Measurements from ENCODE around the gene COL23A1. TPM values are rescaled to one million over a fixed set of nuclear protein-coding genes. Genes with fewer than 3 reads are reported as not detected.

Gene COL23A1
- total and polyA plus RNA-seq, 2 donors (not counting 1 experiment from before 2014, with no cell fraction given), result 0.20 TPM; not detected in 1

DNA sequence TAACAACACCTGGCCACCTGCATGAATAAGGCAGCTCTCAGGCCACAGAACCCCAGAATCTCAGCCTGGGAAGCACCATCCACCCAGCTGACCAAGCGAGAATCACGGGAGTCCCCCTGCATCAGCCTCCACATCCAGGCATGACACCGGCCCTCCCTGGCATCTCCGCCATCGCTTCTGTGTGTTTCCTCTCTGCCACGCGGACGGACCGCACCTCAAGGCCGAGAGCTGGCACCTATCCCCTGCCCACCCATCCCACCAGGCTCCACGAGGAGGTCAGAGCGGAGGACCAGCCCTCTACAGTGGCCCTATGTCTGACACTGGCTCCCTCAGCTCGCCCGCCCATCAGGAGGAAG, 134.7 kb downstream of the COL23A1 start:
- ChIA-PET POLR2A (no interaction called here), CTCF (no interaction called here)

DNA sequence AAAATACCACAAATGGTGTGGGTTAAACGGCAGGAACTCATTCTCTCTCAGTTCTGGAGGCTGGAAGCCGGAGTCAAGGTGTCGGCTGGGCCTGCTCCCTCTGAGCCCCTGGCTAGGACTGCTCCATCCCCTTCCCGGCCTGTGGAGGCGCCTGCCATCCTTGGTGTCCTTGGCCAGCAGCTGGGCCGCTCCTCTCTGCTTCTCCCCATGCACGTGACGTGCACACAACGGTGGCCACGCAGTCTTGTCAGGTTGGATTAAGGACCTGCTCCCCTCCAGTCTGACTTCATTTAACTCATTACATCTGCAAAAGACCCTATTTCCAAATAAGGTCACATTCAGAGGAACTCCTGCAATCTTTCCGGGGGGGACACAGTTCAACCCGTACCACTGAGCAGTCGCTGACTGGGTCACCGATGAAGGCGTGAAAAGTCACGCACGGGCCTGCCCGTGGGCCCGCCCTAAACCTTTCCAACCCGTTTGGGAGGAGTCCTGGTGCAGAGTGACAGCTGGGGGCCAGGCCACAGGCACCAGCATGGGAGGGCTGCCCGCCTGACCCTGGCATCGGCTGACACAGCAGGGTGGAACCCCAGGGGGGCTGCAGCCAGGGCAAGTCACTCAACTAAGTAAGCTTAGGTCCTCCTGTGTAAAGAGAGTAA, 135.2 kb downstream of the COL23A1 start:
- ChIA-PET CTCF (no interaction called here), POLR2A (no interaction called here)
- intact Hi-C loops (cut with micrococcal nuclease), result no loop called here
- DNase-seq, result no peak
- Histone ChIP-seq H3K4me2 (replicated peaks; ENCODE audit: low read depth, low read length, poor library complexity, severe bottlenecking) (no peak overlapping the region), H3K27me3 (replicated peaks in 1 of 4; ENCODE audit: control extremely low read depth in 1 of 4, control insufficient read depth in 3 of 4, insufficient read depth in 4 of 4, low read length in 3 of 4) (peaks cover 0 to 8% (median 2%) of the 10 kb centered on the region in 4 experiments), H3K4me3 (ENCODE audit: control extremely low read depth in 1 of 5, extremely low read depth in 1 of 5, insufficient read depth in 1 of 5, low read depth in 2 of 5, low read length in 4 of 5) (no peak overlapping the region), H3K27ac (ENCODE audit: low read length in 2 of 2) (no peak overlapping the region), H3K36me3 (replicated peaks in 1 of 2; ENCODE audit: control extremely low read depth in 1 of 2, control insufficient read depth in 1 of 2, extremely low read depth in 1 of 2, insufficient read depth in 2 of 2, low read length in 1 of 2) (no peaks in the 10 kb centered on the region), H3K9me3 (ENCODE audit: control extremely low read depth in 1 of 3, control insufficient read depth in 2 of 3, insufficient read depth in 1 of 3, low read length in 2 of 3) (no peaks in the 10 kb centered on the region), H3K79me2 (ENCODE audit: control insufficient read depth, insufficient read depth, low read length) (no peaks in the 10 kb centered on the region), H3K4me1 (ENCODE audit: control insufficient read depth in 2 of 2, insufficient read depth in 2 of 2, low read length in 2 of 2) (no peaks in the 10 kb centered on the region), H2AFZ (ENCODE audit: insufficient read depth, low read depth, low read length, poor library complexity, severe bottlenecking) (no peak overlapping the region), H4K20me1 (ENCODE audit: control insufficient read depth, insufficient read depth, low read length, poor library complexity, severe bottlenecking) (no peaks in the 10 kb centered on the region), H3K9ac (ENCODE audit: low read length) (no peak overlapping the region)
- WGBS (ENCODE audit: insufficient coverage), result 93% methylated on average over 22 of the region's 22 CpGs
- TF ChIP-seq EZH2 (IDR thresholded peaks at IDR 0.05; ENCODE audit: borderline replicate concordance, insufficient read depth, low read depth, low read length, poor library complexity, severe bottlenecking), result no peak
- TF ChIP-seq, protein P1, sequence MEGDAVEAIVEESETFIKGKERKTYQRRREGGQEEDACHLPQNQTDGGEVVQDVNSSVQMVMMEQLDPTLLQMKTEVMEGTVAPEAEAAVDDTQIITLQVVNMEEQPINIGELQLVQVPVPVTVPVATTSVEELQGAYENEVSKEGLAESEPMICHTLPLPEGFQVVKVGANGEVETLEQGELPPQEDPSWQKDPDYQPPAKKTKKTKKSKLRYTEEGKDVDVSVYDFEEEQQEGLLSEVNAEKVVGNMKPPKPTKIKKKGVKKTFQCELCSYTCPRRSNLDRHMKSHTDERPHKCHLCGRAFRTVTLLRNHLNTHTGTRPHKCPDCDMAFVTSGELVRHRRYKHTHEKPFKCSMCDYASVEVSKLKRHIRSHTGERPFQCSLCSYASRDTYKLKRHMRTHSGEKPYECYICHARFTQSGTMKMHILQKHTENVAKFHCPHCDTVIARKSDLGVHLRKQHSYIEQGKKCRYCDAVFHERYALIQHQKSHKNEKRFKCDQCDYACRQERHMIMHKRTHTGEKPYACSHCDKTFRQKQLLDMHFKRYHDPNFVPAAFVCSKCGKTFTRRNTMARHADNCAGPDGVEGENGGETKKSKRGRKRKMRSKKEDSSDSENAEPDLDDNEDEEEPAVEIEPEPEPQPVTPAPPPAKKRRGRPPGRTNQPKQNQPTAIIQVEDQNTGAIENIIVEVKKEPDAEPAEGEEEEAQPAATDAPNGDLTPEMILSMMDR (IDR thresholded peaks at IDR 0.05), result no peak
- no peaks in the 10 kb centered on the region for H3K4me1 Mint-ChIP-seq
- ATAC-seq (ENCODE audit: low read depth), result no peak
- no peak overlapping the region for H3K27ac Mint-ChIP-seq
- H3K9me3 Mint-ChIP-seq (ENCODE audit: insufficient read depth), result no peaks in the 10 kb centered on the region
- no peak overlapping the region for H3K4me3 Mint-ChIP-seq
- peaks cover 8% of the 10 kb centered on the region for H3K27me3 Mint-ChIP-seq

More for the DNA sequence above, 134.7 kb downstream of the COL23A1 start:
- DNase-seq (no peak), ATAC-seq (ENCODE audit: low read depth) (no peak)
- Histone ChIP-seq H3K9ac (ENCODE audit: low read length) (no peak overlapping the region), H3K4me2 (replicated peaks; ENCODE audit: low read depth, low read length, poor library complexity, severe bottlenecking) (no peak overlapping the region), H3K27me3 (replicated peaks in 1 of 4; ENCODE audit: control extremely low read depth in 1 of 4, control insufficient read depth in 3 of 4, insufficient read depth in 4 of 4, low read length in 3 of 4) (peaks cover 0 to 3% (median 0%) of the 10 kb centered on the region in 4 experiments), H3K79me2 (ENCODE audit: control insufficient read depth, insufficient read depth, low read length) (no peaks in the 10 kb centered on the region), H3K36me3 (replicated peaks in 1 of 2; ENCODE audit: control extremely low read depth in 1 of 2, control insufficient read depth in 1 of 2, extremely low read depth in 1 of 2, insufficient read depth in 2 of 2, low read length in 1 of 2) (no peaks in the 10 kb centered on the region), H3K4me1 (ENCODE audit: control insufficient read depth in 2 of 2, insufficient read depth in 2 of 2, low read length in 2 of 2) (no peaks in the 10 kb centered on the region), H3K27ac (ENCODE audit: low read length in 2 of 2) (no peak overlapping the region), H3K4me3 (ENCODE audit: control extremely low read depth in 1 of 5, extremely low read depth in 1 of 5, insufficient read depth in 1 of 5, low read depth in 2 of 5, low read length in 4 of 5) (no peak overlapping the region), H4K20me1 (ENCODE audit: control insufficient read depth, insufficient read depth, low read length, poor library complexity, severe bottlenecking) (no peaks in the 10 kb centered on the region), H2AFZ (ENCODE audit: insufficient read depth, low read depth, low read length, poor library complexity, severe bottlenecking) (no peak overlapping the region), H3K9me3 (ENCODE audit: control extremely low read depth in 1 of 3, control insufficient read depth in 2 of 3, insufficient read depth in 1 of 3, low read length in 2 of 3) (no peaks in the 10 kb centered on the region)
- Mint-ChIP-seq H3K27ac (no peak overlapping the region), H3K27me3 (peaks cover 3% of the 10 kb centered on the region), H3K4me1 (no peaks in the 10 kb centered on the region), H3K9me3 (ENCODE audit: insufficient read depth) (no peaks in the 10 kb centered on the region), H3K4me3 (no peak overlapping the region)
- intact Hi-C loops (cut with micrococcal nuclease), result no loop called here
- TF ChIP-seq EZH2 (IDR thresholded peaks at IDR 0.05; ENCODE audit: borderline replicate concordance, insufficient read depth, low read depth, low read length, poor library complexity, severe bottlenecking), result no peak
- TF ChIP-seq, protein P1 (IDR thresholded peaks at IDR 0.05), result no peak
- WGBS (ENCODE audit: insufficient coverage), result 83% methylated on average over 12 of the region's 14 CpGs

Measured in B cell (primary cell).